Measurements from ENCODE around the gene STK32B.

DNA sequence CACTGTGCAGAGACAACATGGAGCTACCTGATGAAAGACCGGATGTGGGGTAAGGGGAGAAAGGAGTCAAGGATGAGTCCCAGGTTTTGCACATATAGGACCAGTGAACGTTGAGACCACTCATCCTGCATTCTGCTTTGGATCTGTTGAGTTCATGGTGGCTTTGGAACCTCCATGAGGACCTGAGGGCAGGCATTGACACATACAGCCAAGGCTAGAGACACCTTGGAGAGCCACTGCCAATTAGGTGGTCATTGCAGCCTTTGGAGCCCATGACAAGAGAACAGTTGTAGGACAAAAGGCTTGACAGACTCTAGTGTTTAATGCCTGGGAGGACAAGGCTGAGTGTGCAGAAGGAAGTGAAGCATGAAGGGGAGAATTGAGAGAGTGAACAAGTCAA is 87.9 kb downstream of the STK32B start:
- TF ChIP-seq CTCF (IDR thresholded peaks at IDR 0.05) (no peak), RFX5 (IDR thresholded peaks at IDR 0.05; ENCODE audit: low read length) (no peak), TAF1 (IDR thresholded peaks at IDR 0.05; ENCODE audit: borderline replicate concordance, low read depth, low read length) (no peak), EP300 (IDR thresholded peaks at IDR 0.05; ENCODE audit: borderline replicate concordance in 1 of 2, low read depth in 1 of 2, low read length in 1 of 2) (no peak), SIN3A (IDR thresholded peaks at IDR 0.05; ENCODE audit: borderline replicate concordance, low read depth, low read length) (no peak)
- TF ChIP-seq, protein P1, sequence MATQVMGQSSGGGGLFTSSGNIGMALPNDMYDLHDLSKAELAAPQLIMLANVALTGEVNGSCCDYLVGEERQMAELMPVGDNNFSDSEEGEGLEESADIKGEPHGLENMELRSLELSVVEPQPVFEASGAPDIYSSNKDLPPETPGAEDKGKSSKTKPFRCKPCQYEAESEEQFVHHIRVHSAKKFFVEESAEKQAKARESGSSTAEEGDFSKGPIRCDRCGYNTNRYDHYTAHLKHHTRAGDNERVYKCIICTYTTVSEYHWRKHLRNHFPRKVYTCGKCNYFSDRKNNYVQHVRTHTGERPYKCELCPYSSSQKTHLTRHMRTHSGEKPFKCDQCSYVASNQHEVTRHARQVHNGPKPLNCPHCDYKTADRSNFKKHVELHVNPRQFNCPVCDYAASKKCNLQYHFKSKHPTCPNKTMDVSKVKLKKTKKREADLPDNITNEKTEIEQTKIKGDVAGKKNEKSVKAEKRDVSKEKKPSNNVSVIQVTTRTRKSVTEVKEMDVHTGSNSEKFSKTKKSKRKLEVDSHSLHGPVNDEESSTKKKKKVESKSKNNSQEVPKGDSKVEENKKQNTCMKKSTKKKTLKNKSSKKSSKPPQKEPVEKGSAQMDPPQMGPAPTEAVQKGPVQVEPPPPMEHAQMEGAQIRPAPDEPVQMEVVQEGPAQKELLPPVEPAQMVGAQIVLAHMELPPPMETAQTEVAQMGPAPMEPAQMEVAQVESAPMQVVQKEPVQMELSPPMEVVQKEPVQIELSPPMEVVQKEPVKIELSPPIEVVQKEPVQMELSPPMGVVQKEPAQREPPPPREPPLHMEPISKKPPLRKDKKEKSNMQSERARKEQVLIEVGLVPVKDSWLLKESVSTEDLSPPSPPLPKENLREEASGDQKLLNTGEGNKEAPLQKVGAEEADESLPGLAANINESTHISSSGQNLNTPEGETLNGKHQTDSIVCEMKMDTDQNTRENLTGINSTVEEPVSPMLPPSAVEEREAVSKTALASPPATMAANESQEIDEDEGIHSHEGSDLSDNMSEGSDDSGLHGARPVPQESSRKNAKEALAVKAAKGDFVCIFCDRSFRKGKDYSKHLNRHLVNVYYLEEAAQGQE (IDR thresholded peaks at IDR 0.05; ENCODE audit: low read depth, low read length) = no peak

Measured in SK-N-SH (cell line).